ENCODE results near the gene SPOP. TPM values are rescaled to one million over a fixed set of nuclear protein-coding genes. Genes with fewer than 3 reads are reported as not detected.
A peak's percentile ranks its signal among the peaks of the same experiment; 100 is the strongest.
"Not testable (repeated sequence)": the region's sequence is repeated elsewhere in the genome, so short reads cannot be mapped to it uniquely, and the experiment has no call there.

Gene SPOP
- total RNA-seq, 4 donors from 2014 or later: 44.3 to 147 (median 99.0) TPM

GRCh38 chr17:49680314-49680713 lies 2.4 kb upstream of the SPOP start:
- Histone ChIP-seq H3K27me3 (no peaks in the 10 kb centered on the region), H3K9me3 (no peaks in the 10 kb centered on the region), H3K36me3 (no peaks in the 10 kb centered on the region), H3K4me3 (no peak overlapping the region), H3K4me1 (peaks cover 5% of the 10 kb centered on the region in 2 donors), H3K27ac (no peak overlapping the region)
- TF ChIP-seq, protein P1, sequence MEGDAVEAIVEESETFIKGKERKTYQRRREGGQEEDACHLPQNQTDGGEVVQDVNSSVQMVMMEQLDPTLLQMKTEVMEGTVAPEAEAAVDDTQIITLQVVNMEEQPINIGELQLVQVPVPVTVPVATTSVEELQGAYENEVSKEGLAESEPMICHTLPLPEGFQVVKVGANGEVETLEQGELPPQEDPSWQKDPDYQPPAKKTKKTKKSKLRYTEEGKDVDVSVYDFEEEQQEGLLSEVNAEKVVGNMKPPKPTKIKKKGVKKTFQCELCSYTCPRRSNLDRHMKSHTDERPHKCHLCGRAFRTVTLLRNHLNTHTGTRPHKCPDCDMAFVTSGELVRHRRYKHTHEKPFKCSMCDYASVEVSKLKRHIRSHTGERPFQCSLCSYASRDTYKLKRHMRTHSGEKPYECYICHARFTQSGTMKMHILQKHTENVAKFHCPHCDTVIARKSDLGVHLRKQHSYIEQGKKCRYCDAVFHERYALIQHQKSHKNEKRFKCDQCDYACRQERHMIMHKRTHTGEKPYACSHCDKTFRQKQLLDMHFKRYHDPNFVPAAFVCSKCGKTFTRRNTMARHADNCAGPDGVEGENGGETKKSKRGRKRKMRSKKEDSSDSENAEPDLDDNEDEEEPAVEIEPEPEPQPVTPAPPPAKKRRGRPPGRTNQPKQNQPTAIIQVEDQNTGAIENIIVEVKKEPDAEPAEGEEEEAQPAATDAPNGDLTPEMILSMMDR (IDR thresholded peaks at IDR 0.05): no peak
- TF ChIP-seq POLR2A (IDR thresholded peaks at IDR 0.05): no peak
- DNase-seq: no peak
- intact Hi-C loops (cut with DNase I; ENCODE audit: low total_unique reads): no loop called here

DNA sequence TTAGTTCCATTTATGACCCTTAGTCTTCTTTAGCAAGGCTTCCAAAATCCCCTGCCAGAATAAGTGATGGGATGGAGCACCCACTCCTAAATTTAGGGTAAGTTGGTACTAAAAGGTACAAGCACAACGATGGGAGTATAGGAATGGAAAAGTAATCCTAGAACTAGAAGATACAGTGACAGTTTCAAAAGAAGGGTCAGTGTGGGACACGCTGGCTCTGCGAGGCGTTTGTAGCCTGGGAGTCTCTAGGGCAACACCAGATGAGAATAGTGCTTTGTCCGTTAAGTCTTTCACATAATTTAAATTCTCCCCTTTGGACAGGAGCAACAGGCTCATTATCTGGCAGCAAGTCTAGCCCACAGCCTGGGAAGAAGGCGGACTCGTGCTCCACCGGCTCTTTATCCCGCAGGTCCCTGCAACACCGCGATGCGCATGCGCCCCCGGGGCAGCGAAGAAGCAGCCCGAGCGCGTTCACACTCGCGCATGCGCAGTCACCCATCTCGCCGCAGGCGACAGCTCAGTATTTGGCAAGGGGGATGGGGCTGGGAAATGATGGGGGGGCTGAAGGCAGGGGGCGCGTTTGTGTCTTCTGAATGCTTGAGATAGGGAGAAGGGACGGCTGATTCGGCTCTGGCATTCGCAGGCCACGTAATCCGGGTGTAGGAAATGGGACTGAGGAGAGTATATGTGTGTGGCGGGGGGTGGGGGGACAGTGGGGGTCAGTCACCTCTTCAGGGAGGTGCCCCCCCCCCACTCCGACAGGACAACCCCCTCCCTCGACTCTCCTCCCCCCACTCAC lies 564 bp downstream of the SPOP start:
- Histone ChIP-seq H3K27me3 (no peaks in the 10 kb centered on the region), H3K4me3 (peak overlapping the region; percentile 83 to 95), H3K36me3 (no peaks in the 10 kb centered on the region), H3K27ac (peak overlapping the region; percentile 99 to 100), H3K4me1 (peaks cover 5 to 9% of the 10 kb centered on the region in 2 donors), H3K9me3 (no peaks in the 10 kb centered on the region)
- peak; percentile 95 to 96 for DNase-seq
- TF ChIP-seq POLR2A (IDR thresholded peaks at IDR 0.05): peak; percentile 8 to 34
- TF ChIP-seq, protein P1 (IDR thresholded peaks at IDR 0.05): peak in 2 of 4 experiments; percentile 8 to 9
- intact Hi-C loops (cut with DNase I; ENCODE audit: low total_unique reads): no loop called here

- peaks cover 5 to 9% of the 10 kb centered on the region in 2 donors for H3K4me1 ChIP-seq
- intact Hi-C loops (cut with DNase I; ENCODE audit: low total_unique reads): no loop called here
- H3K36me3 ChIP-seq: no peaks in the 10 kb centered on the region
- no peaks in the 10 kb centered on the region for H3K9me3 ChIP-seq
- TF ChIP-seq, protein P1 (IDR thresholded peaks at IDR 0.05): no peak
- TF ChIP-seq POLR2A (IDR thresholded peaks at IDR 0.05): no peak
- H3K27ac ChIP-seq: peak overlapping the region; percentile 99 to 100
- no peak for DNase-seq
- H3K4me3 ChIP-seq: peak overlapping the region; percentile 83 to 95
- no peaks in the 10 kb centered on the region for H3K27me3 ChIP-seq
Observed at GRCh38 chr17:49676276-49676868, 1.5 kb downstream of the SPOP start.

DNA sequence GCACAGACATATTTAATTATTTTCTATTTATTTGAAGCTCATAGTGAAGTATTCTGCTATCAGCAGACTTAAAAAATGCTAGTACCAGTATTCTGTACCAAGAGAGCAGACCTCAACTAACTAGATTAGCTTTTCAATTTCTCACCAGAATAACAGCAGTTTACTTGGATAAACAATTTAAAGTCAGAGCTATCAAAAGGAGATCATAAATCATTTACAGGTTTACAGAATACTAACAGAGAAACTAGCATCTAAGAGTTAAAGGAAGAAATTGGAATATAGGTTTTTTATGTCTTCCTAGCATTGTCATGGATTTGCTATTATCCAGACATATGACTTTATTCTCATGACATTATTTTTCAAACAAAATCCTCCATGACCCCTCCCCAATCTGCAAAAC lies 3.4 kb downstream of the SPOP start:
- no peak for TF ChIP-seq POLR2A (IDR thresholded peaks at IDR 0.05)
- TF ChIP-seq, protein P1 (IDR thresholded peaks at IDR 0.05): no peak
- H3K36me3 ChIP-seq: no peaks in the 10 kb centered on the region
- intact Hi-C loops (cut with DNase I; ENCODE audit: low total_unique reads): no loop called here
- H3K4me3 ChIP-seq: no peak overlapping the region
- peaks cover 5 to 9% of the 10 kb centered on the region in 2 donors for H3K4me1 ChIP-seq
- H3K27me3 ChIP-seq: no peaks in the 10 kb centered on the region
- H3K27ac ChIP-seq: peak overlapping the region in 1 of 2 donors; percentile 100
- H3K9me3 ChIP-seq: no peaks in the 10 kb centered on the region
- DNase-seq: no peak

DNA sequence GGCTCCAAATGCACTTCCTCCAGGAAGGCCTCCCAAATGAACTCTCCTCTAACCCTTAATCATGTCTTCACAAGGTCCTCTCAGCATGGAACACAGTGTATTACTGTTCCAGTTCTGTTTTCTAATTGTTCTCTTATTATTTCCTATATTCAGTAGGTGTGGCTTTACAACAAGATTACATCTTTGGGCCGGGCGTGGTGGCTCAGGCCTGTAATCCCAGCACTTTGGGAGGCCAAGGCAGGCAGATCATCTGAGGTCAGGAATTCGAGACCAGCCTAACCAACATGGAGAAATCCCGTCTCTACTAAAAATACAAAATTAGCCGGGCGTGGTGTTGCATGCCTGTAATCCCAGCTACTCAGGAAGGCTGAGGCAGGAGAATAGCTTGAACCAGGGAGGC lies 4.2 kb downstream of the SPOP start:
- intact Hi-C loops (cut with DNase I; ENCODE audit: low total_unique reads); H3K4me1 ChIP-seq; H3K36me3 ChIP-seq; H3K9me3 ChIP-seq; H3K27me3 ChIP-seq; H3K4me3 ChIP-seq; DNase-seq: not testable (repeated sequence)
- H3K27ac ChIP-seq: peak overlapping the region in 1 of 2 donors; percentile 47
